Naive B cell (primary cell): Measurements from ENCODE around the gene ZNF749. TPM values are rescaled to one million over a fixed set of nuclear protein-coding genes. Genes with fewer than 3 reads are reported as not detected.
"Not testable (repeated sequence)": the region's sequence is repeated elsewhere in the genome, so short reads cannot be mapped to it uniquely, and the experiment has no call there.

Experiments used
- ATAC-seq, 2 donors: fragments of 150-1000 bp; cut with Tn5 transposase; 2 replicates each; pipeline ENCODE4 v1.10.0; 2021; ENCODE audit warnings: low read depth in 2 of 2, mild to moderate bottlenecking in 2 of 2, moderate library complexity in 2 of 2
- DNase-seq: peaks from one replicate; pipeline ENCODE4 v3.0.0; 2022
- H3K27ac Mint-ChIP-seq, 6 donors: one replicate each; pipeline ENCODE4 v1.8.0; 2020 to 2022; ENCODE audit warnings: mild to moderate bottlenecking in 6 of 6, mixed read lengths in 6 of 6, moderate library complexity in 5 of 6, inconsistent platforms in 2 of 6
- H3K27me3 Mint-ChIP-seq, 3 donors: one replicate each; pipeline ENCODE4 v1.8.0; 2021 to 2022; ENCODE audit warnings: mixed read lengths in 3 of 3, mild to moderate bottlenecking in 1 of 3
- H3K36me3 Mint-ChIP-seq, 2 donors: one replicate each; pipeline ENCODE4 v1.8.0; 2020 to 2022; ENCODE audit warnings: mixed read lengths in 2 of 2, inconsistent platforms in 1 of 2, mild to moderate bottlenecking in 1 of 2
- H3K4me1 Mint-ChIP-seq, 3 donors: one replicate each; pipeline ENCODE4 v1.8.0; 2020 to 2022; ENCODE audit warnings: mixed read lengths in 3 of 3, inconsistent platforms in 1 of 3, mild to moderate bottlenecking in 1 of 3, moderate library complexity in 1 of 3
- H3K4me3 Mint-ChIP-seq, 8 donors: one replicate each; pipeline ENCODE4 v1.8.0; 2020 to 2022; ENCODE audit warnings: mild to moderate bottlenecking in 8 of 8, mixed read lengths in 8 of 8, moderate library complexity in 8 of 8, inconsistent platforms in 2 of 8
- H3K9me3 Mint-ChIP-seq, 7 donors: one replicate each; pipeline ENCODE4 v1.8.0; 2020 to 2022; ENCODE audit warnings: mixed read lengths in 7 of 7, mild to moderate bottlenecking in 5 of 7, inconsistent platforms in 2 of 7, moderate library complexity in 1 of 7
- polyA plus RNA-seq, 6 donors: library from polyadenylated mRNA; unstranded; fragments of 300-500 nt; fragmentation: Illumina TruSeq; gene quantifications; one replicate each; pipeline ENCODE4 v1.2.3, GENCODE V29; 2021; ENCODE audit warnings: low read depth in 6 of 6

Gene ZNF749
- polyA plus RNA-seq, 6 donors from 2014 or later: 3.7 to 23.2 (median 14.4) TPM

DNA sequence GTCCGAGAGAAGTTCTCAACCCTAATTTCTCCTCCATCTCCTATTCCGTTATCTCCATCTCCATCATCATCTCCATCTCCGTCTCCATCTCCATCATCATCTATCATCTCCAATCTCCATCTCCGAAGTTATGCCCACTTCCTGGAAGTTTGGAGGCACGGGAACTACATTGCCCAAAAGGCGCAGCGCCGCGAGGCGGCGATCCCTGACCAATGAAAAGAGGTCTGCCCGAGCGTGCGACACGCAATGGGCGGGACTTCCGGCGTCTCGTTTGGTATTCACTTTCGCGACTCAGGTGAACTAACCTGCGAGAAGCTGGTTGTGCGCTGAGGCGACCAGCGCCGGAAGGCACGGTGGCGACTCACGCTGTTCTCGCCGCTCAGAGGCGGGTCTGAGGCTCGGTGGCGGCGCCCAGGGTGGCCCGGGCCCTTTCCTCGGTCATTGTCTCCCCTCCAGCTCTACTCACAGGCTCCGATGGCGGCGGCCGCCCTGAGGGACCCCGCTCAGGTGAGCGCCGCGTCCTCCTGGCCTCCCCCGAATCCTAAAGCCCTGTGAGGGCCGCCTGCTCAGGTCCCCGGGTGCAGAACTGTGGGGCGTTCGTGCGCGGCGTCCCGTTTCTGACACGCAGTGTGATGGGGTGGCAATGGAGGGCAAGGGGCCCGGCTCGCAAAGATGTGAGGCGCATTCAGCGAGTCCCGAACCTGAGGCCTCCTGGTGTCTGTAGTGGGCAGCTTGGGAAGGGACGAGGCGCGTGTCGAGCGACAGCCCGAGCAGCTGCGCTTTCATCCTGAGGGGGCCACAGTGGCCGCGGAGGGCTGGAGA is 52.6 kb downstream of the ZNF749 start, which contains the start of gene ZNF419:
TSS of gene ZNF419 (plus strand) at position 274 of the 822 bp plus-strand sequence. CDS start at position 475, 201 bp downstream.
- DNase-seq: peak; percentile 89
- Mint-ChIP-seq H3K27me3 (peaks cover 10 to 11% (median 10%) of the 10 kb centered on the region in 3 donors), H3K36me3 (peaks cover 20 to 51% of the 10 kb centered on the region in 2 donors), H3K4me3 (peak within 1 kb of the TSS; percentile 71 to 92 (median 86)), H3K4me1 (peaks cover 17 to 27% (median 17%) of the 10 kb centered on the region in 3 donors), H3K9me3 (peaks cover 3 to 25% (median 8%) of the 10 kb centered on the region in 7 donors), H3K27ac (peak within 1 kb of the TSS; percentile 25 to 97 (median 70))
- ATAC-seq: peak; percentile 94 to 98

DNA sequence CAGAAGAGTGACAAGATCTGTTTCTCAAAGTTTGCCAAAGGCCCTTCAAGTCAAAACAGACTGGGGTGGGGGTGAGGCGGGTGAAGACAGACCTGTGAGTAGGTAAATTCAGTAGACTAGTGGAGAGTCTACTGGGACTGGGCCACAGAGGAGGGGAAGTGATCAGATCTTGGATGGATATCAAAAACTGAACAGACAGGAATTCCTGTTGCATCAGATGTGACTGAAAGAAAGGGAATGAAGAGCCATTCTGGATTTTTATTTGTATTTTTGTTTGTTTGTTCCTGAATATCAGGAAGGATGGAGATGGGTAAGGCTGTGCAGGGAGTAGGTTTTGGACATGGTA is 53.1 kb downstream of the ZNF749 start:
- Mint-ChIP-seq H3K27ac (peak overlapping the region in 2 of 6 donors; percentile 37 to 87), H3K36me3 (peaks cover 24 to 57% of the 10 kb centered on the region in 2 donors), H3K4me1 (peaks cover 17 to 28% (median 17%) of the 10 kb centered on the region in 3 donors), H3K9me3 (peaks cover 3 to 25% (median 8%) of the 10 kb centered on the region in 7 donors), H3K27me3 (peaks cover 10 to 11% (median 10%) of the 10 kb centered on the region in 3 donors), H3K4me3 (peak overlapping the region; percentile 71 to 92 (median 84))
- not testable (repeated sequence) for DNase-seq, ATAC-seq

Other genes with a start within 250 kb of the ZNF749 start
- gene ZNF264, start 243.8 kb upstream of the ZNF749 start, polyA plus RNA-seq: 10 to 100 TPM in 5 of 6 donors, 1 to 10 TPM in 1; 6.9 to 25.2 (median 22.2) TPM
- gene AURKC, start 204.3 kb upstream of the ZNF749 start, polyA plus RNA-seq: 1 to 10 TPM in 3 of 6 donors, under 1 TPM in 2, not detected in 1; 0.41 to 2.5 (median 1.7) TPM
- gene ZNF805, start 194.7 kb upstream of the ZNF749 start, polyA plus RNA-seq: 1 to 10 TPM in 5 of 6 donors, not detected in 1; 3.4 to 5.9 (median 4.7) TPM
- gene ZNF460, start 154.8 kb upstream of the ZNF749 start, polyA plus RNA-seq: 10 to 100 TPM in 4 of 6 donors, 1 to 10 TPM in 1, not detected in 1; 9.2 to 16.6 (median 14.6) TPM
- gene ZNF543, start 114.9 kb upstream of the ZNF749 start, polyA plus RNA-seq: 10 to 100 TPM in 3 of 6 donors, 1 to 10 TPM in 3; 6.0 to 12.9 (median 9.5) TPM
- gene ZNF304, start 84.1 kb upstream of the ZNF749 start, polyA plus RNA-seq: 1 to 10 TPM; 4.1 to 8.4 (median 5.0) TPM
- gene TRAPPC2B, start 71.8 kb upstream of the ZNF749 start, polyA plus RNA-seq: 10 to 100 TPM; 35.5 to 91.3 (median 45.8) TPM
- gene ZNF547, start 71.8 kb upstream of the ZNF749 start, polyA plus RNA-seq: 1 to 10 TPM in 3 of 6 donors, under 1 TPM in 2, not detected in 1; 0.71 to 2.5 (median 1.2) TPM
- 10 to 100 TPM; 17.4 to 28.4 (median 23.3) TPM for gene ZNF548, start 45.5 kb upstream of the ZNF749 start, polyA plus RNA-seq
- 10 to 100 TPM in 3 of 6 donors, 1 to 10 TPM in 3; 6.1 to 13.0 (median 9.6) TPM for gene ZNF17, start 24.2 kb upstream of the ZNF749 start, polyA plus RNA-seq
- gene VN1R1, start 21.8 kb downstream of the ZNF749 start, polyA plus RNA-seq: 1 to 10 TPM in 2 of 6 donors, under 1 TPM in 4; 0.39 to 1.4 (median 0.88) TPM
- gene ZNF772, start 42.2 kb downstream of the ZNF749 start, polyA plus RNA-seq: 1 to 10 TPM; 4.3 to 9.7 (median 6.8) TPM
- gene ZNF419, start 52.4 kb downstream of the ZNF749 start, polyA plus RNA-seq: 10 to 100 TPM in 4 of 6 donors, 1 to 10 TPM in 2; 7.0 to 15.7 (median 12.1) TPM
- 10 to 100 TPM; 10.1 to 25.5 (median 13.1) TPM for gene ZNF773, start 64.6 kb downstream of the ZNF749 start, polyA plus RNA-seq
- 10 to 100 TPM in 3 of 6 donors, 1 to 10 TPM in 3; 3.3 to 14.2 (median 9.5) TPM for gene ZNF549, start 92.0 kb downstream of the ZNF749 start, polyA plus RNA-seq
- gene ZNF550, start 124.5 kb downstream of the ZNF749 start, polyA plus RNA-seq: 10 to 100 TPM in 3 of 6 donors, 1 to 10 TPM in 3; 3.8 to 19.8 (median 9.4) TPM
- gene ZNF416, start 143.6 kb downstream of the ZNF749 start, polyA plus RNA-seq: 1 to 10 TPM; 3.4 to 9.7 (median 7.7) TPM
- gene ZIK1, start 148.8 kb downstream of the ZNF749 start, polyA plus RNA-seq: 10 to 100 TPM; 14.2 to 22.7 (median 17.8) TPM
- gene ZNF530, start 164.6 kb downstream of the ZNF749 start, polyA plus RNA-seq: 10 to 100 TPM in 2 of 6 donors, 1 to 10 TPM in 4; 4.1 to 14.7 (median 7.2) TPM
- gene ZNF134, start 178.9 kb downstream of the ZNF749 start, polyA plus RNA-seq: 10 to 100 TPM; 17.2 to 32.7 (median 20.6) TPM
- gene ZNF211, start 197.8 kb downstream of the ZNF749 start, polyA plus RNA-seq: 10 to 100 TPM in 5 of 6 donors, not detected in 1; 17.0 to 27.4 (median 20.9) TPM
- not detected for gene ZSCAN4, start 233.6 kb downstream of the ZNF749 start, polyA plus RNA-seq
- gene ZNF551, start 246.7 kb downstream of the ZNF749 start, polyA plus RNA-seq: 10 to 100 TPM in 3 of 6 donors, 1 to 10 TPM in 2, under 1 TPM in 1; 0.91 to 14.1 (median 9.8) TPM